HL-60 (cell line): Measurements from ENCODE around the gene FBXO21.

Experiments
- POLR2AphosphoS5 ChIP-seq: IDR thresholded peaks from 2 replicates; pipeline ENCODE4 v1.6.1; 2012; ENCODE audit warnings: low read depth
- TF ChIP-seq, protein P1 (sequence below): IDR thresholded peaks from one replicate; pipeline ENCODE4 v1.5.1; 2011; ENCODE audit warnings: low read length, control low read depth, inconsistent platforms; ENCODE audit not compliant: insufficient read depth

DNA sequence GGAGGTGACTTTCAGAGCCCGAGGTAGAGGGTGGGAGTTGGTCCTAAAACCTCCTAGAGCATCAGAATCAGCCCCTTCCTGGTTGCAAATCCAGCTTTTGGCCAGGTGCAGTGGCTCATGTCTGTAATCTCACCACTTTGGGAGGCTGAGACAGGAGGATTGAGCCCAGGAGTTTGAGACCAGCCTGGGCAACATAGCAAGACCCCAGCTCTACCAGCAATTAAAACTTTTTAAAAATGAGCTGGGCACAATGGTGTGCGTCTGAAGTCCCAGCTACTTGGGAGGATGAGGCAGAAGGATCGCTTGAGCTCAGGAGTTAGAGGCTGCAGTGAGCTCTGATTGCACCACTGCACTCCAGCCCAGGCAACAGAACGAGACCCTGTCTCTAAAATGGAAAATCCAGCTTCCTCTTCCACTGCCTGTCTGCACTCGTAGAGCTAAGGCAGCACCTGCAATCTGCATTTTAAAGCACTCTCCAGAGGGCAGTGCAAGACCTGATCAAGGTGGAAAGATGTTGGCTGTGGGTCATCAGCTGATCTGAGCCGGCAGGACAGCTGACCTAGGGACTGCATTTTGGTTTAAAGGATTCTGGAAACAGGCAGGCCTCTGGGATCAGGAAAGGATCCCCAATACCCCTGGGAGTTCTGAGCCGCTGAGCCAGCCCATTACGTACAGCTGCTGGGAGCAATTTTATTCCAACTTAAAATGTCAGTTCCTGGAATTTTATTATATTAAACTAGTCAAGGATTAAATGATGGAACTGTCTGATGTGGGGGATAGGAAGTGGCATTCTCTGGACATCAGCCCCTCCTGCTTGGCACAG lies 89.2 kb downstream of the FBXO21 start:
- TF ChIP-seq, protein P1, sequence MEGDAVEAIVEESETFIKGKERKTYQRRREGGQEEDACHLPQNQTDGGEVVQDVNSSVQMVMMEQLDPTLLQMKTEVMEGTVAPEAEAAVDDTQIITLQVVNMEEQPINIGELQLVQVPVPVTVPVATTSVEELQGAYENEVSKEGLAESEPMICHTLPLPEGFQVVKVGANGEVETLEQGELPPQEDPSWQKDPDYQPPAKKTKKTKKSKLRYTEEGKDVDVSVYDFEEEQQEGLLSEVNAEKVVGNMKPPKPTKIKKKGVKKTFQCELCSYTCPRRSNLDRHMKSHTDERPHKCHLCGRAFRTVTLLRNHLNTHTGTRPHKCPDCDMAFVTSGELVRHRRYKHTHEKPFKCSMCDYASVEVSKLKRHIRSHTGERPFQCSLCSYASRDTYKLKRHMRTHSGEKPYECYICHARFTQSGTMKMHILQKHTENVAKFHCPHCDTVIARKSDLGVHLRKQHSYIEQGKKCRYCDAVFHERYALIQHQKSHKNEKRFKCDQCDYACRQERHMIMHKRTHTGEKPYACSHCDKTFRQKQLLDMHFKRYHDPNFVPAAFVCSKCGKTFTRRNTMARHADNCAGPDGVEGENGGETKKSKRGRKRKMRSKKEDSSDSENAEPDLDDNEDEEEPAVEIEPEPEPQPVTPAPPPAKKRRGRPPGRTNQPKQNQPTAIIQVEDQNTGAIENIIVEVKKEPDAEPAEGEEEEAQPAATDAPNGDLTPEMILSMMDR: no peak
- no peak for TF ChIP-seq POLR2AphosphoS5
